Retinal pigment epithelial cell (primary cell): ENCODE measurements around the gene NINL.

Experiments
- DNase-seq: peaks from one replicate; pipeline ENCODE4 v3.0.0-alpha.2; 2010; ENCODE audit warnings: low read depth
- H3K4me3 ChIP-seq: 2 replicates; pipeline ENCODE4 v1.5.1; 2011; ENCODE audit warnings: mild to moderate bottlenecking, low read length, control low read depth, moderate library complexity
- TF ChIP-seq, protein P1 (sequence below): conservative IDR thresholded peaks from 2 replicates; pipeline ENCODE4 v1.5.1; 2011; ENCODE audit warnings: low read depth, low read length, control low read depth, inconsistent platforms

Gene NINL

DNA sequence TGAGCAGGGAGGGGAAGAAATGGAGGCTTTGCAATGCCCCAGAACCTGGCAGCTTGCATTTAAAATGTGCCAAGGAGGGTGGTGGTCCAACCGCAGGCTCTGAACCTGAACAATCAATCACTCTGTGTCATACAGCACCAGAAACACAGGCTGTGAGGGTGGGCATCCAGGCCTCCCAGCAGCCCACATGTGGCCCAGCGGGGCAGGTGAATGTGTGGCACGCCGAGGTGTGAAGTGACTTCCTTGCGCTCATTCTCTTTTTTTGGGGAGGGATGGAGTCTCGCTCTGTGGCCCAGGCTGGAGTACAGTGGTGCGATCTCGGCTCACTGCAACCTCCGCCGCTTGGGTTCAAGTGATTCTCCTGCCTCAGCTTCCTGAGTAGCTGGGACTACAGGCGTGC lies 97.4 kb downstream of the NINL start:
- H3K4me3 ChIP-seq = no peak overlapping the region
- TF ChIP-seq, protein P1, sequence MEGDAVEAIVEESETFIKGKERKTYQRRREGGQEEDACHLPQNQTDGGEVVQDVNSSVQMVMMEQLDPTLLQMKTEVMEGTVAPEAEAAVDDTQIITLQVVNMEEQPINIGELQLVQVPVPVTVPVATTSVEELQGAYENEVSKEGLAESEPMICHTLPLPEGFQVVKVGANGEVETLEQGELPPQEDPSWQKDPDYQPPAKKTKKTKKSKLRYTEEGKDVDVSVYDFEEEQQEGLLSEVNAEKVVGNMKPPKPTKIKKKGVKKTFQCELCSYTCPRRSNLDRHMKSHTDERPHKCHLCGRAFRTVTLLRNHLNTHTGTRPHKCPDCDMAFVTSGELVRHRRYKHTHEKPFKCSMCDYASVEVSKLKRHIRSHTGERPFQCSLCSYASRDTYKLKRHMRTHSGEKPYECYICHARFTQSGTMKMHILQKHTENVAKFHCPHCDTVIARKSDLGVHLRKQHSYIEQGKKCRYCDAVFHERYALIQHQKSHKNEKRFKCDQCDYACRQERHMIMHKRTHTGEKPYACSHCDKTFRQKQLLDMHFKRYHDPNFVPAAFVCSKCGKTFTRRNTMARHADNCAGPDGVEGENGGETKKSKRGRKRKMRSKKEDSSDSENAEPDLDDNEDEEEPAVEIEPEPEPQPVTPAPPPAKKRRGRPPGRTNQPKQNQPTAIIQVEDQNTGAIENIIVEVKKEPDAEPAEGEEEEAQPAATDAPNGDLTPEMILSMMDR = no peak
- no peak for DNase-seq

DNA sequence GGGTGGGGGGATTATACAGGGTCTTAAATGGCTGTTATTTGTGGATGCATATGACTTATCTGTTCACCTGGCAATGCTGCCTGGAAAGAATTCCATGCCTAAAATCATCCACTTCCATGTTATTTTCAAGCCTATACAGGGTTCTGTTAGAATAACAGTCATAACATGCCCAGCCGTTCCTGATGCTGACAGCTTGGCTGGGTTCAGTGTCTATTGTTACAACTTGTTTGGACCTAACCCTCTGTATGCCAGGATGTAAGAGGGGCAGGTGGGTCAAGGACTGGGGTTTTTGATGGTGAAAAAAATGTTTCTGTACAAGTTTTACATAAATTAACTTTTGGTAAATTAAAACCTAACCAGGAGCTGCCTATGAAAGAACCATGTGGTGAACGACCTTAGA lies 98.0 kb downstream of the NINL start:
- no peak overlapping the region for H3K4me3 ChIP-seq
- TF ChIP-seq, protein P1 = no peak
- no peak for DNase-seq

DNA sequence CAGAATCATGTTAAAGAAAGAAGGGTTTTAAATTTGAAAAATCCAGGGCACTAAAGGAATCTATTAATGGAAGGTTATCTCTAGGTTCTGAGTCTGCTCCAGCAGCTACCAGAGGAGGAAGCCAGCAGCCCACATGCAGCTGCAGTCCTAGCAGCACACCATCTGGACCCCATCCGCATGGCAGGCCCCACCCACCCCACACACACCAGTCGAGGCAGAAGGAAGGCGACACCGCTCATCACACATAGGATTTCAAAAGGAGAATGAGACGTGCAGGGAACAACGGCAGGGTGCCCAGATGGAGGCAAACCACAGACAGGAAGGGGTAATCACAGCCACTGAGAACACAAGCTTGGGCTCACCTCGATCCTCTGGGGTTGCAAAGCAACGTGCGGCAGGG lies 99.0 kb downstream of the NINL start:
- DNase-seq = no peak
- TF ChIP-seq, protein P1 = no peak
- no peak overlapping the region for H3K4me3 ChIP-seq

DNA sequence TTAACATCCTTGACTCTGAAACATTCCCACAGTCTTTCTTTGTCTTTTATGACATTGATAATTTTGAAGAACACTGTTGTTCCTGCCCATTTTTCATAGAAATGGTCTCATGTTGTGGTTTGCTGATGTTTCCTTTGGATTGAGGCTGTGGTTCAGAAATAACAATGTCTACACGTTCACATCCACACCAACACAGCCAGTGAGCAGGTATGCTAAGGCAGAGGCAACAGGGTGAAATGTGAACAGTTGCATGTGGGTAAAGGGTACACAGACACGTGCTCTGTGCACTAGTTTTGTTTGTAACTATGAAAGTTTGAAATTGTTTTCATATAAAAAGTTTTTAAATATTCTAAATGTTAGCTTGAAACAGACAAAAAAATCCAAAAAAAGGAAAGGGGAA lies 99.5 kb downstream of the NINL start:
- TF ChIP-seq, protein P1 = no peak
- H3K4me3 ChIP-seq = no peak overlapping the region
- no peak for DNase-seq

DNA sequence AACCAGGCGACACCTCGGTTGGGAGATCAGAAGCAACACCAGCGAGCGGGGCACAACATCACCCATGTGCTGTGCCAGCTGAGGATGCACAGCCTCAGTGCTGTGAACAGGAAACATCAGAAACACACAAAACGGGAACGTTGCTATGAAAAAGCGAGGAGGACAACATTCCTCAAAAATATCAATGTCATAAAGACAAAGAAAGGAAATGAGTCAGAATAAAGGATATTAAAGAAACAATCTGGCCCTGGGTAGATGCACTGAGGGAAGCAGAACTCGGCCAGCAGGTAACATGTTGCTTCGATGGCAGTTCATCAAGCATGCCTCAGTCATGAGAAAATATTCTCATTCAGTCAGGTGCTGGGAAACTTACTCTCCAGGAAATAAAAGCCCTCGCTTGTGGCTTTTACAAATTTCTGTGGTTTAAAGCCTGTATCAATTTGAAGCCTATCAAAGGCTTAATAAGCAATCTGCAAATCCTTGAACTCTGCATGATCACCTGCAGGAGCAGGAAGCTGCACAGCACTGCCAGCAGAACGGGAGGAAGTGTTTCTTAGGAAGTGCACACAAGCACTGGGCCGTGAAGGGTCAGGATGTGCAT lies 100.3 kb downstream of the NINL start:
- no peak overlapping the region for H3K4me3 ChIP-seq
- DNase-seq = no peak
- TF ChIP-seq, protein P1 = no peak

DNA sequence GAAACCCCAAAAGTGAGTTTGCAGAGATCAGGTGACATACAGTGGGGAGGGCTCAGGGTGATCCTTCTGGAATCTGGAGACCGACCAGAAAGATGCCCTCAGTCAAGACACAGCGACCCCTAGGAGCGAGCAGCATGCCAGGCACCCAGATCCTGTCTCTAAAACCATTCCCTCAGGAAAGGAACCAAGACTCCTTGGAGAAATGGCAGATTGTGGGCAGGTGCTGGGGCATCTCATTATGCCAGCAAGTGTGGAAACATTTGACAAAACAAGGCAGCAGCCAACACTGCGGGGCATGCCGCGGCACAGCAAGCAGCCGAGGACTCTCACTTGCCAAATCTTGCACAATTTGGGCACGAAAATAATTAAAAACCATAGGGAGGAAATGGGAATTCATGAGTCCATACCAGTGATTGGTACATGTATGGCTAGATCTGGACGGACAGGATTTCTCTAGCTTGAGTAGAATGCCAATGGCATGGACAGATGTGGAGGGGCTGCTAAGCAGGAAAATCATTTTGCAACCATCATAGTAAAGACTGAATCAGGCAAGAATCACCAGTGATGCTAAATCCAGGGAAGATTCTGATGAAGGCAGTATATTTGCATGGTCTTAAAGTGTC lies 101.0 kb downstream of the NINL start:
- TF ChIP-seq, protein P1 = no peak

DNA sequence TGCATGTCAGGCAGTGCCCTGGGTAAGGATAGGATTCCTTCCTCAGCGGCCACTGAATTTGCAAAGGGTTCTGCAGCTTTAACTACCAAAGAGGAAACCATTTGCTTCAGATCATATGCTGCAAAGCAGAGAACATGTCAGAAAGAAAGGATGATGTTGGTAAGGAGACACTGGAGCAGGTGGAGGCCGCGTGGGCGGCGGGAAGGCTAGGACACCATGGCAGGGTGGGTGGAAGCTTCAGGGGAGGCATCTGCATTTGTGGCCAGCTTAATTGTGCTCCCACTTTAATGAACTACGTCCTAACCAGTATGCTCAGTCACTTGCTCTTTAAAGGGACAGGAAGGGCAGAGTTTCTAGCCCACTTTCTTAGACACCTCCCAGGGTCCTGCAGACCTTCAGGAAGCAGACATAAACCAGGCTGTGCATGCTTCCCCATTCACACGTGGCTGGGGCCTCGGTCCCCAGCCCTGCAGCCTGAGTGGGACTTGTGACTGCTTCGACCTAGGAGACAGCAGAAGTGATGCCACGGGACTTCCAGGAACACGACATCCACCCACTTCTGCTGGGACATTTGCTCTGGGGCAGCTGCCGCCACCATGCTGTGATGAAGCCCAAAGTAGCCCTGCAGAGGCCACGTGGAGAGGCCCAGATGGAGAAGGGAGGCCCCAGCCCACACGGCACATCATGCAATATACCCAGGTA lies 101.7 kb downstream of the NINL start:
- no peak overlapping the region for H3K4me3 ChIP-seq
- TF ChIP-seq, protein P1 = no peak
- no peak for DNase-seq

More for the DNA sequence above, 101.0 kb downstream of the NINL start:
- no peak for DNase-seq
- H3K4me3 ChIP-seq = no peak overlapping the region
